Hepatocyte (in vitro differentiated cells): ENCODE results near the gene CD300H. TPM values are rescaled to one million over a fixed set of nuclear protein-coding genes. Genes with fewer than 3 reads are reported as not detected.

Experiments
- DNase-seq: peaks from one replicate; pipeline ENCODE4 v3.0.0-alpha.2; 2016; ENCODE audit warnings: low spot score
- H2AFZ ChIP-seq: fragments of 200-600 bp; sonication (generic); 2 replicates; pipeline ENCODE4 v1.6.0; 2016; ENCODE audit warnings: antibody characterized with exemption, mild to moderate bottlenecking
- H3K27ac ChIP-seq: fragments of 200-600 bp; sonication (generic); 2 replicates; pipeline ENCODE4 v1.5.1; 2016; ENCODE audit warnings: mild to moderate bottlenecking
- H3K27me3 ChIP-seq: fragments of 200-600 bp; sonication (generic); 2 replicates; pipeline ENCODE4 v1.6.1; 2016
- H3K36me3 ChIP-seq: fragments of 200-600 bp; sonication (generic); replicated peaks from 2 replicates; pipeline ENCODE4 v1.5.1; 2016; ENCODE audit warnings: low read depth; ENCODE audit not compliant: insufficient read depth
- H3K4me1 ChIP-seq: fragments of 200-600 bp; sonication (generic); 2 replicates; pipeline ENCODE4 v1.5.1; 2016; ENCODE audit warnings: mild to moderate bottlenecking, moderate library complexity; ENCODE audit not compliant: insufficient read depth
- H3K4me2 ChIP-seq: fragments of 200-600 bp; sonication (generic); 2 replicates; pipeline ENCODE4 v1.6.0; 2016
- H3K4me3 ChIP-seq: fragments of 200-600 bp; sonication (generic); 2 replicates; pipeline ENCODE4 v1.5.1; 2016; ENCODE audit warnings: mild to moderate bottlenecking
- H3K79me2 ChIP-seq: fragments of 200-600 bp; sonication (generic); 2 replicates; pipeline ENCODE4 v1.6.0; 2017; ENCODE audit warnings: mild to moderate bottlenecking
- H3K9me2 ChIP-seq: fragments of 200-600 bp; sonication (generic); replicated peaks from 2 replicates; pipeline ENCODE4 v1.6.0; 2017; ENCODE audit warnings: mild to moderate bottlenecking; ENCODE audit not compliant: insufficient read depth
- H3K9me3 ChIP-seq: fragments of 200-600 bp; sonication (generic); 2 replicates; pipeline ENCODE4 v1.5.1; 2016; ENCODE audit warnings: low read depth, mild to moderate bottlenecking
- H4K20me1 ChIP-seq: fragments of 200-600 bp; sonication (generic); 2 replicates; pipeline ENCODE4 v1.6.0; 2016; ENCODE audit warnings: mild to moderate bottlenecking; ENCODE audit not compliant: insufficient read depth, poor library complexity, severe bottlenecking
- EZH2 ChIP-seq: fragments of 200-600 bp; sonication (generic); IDR thresholded peaks from 2 replicates; pipeline ENCODE4 v1.6.1; 2016; ENCODE audit warnings: antibody characterized with exemption, mild to moderate bottlenecking, borderline replicate concordance
- EZH2phosphoT487 ChIP-seq: fragments of 200-600 bp; sonication (generic); IDR thresholded peaks from one replicate; pipeline ENCODE4 v1.6.1; 2018; ENCODE audit warnings: antibody characterized with exemption, mild to moderate bottlenecking, low read depth, moderate library complexity; ENCODE audit not compliant: unreplicated experiment, severe bottlenecking
- WGBS: methylation state at CpG from one replicate; pipeline ENCODE4 v1.1.6; 2016; ENCODE audit warnings: low lambda C conversion rate; ENCODE audit errors: missing lambda C conversion rate; 5-methylcytosine and 5-hydroxymethylcytosine counted together
- polyA plus RNA-seq: library from polyadenylated mRNA; unstranded; fragments of >200 nt; fragmentation: Nextera tagmentation; extraction: Ambion mirVana; gene quantifications from 2 replicates; pipeline ENCODE4 v1.2.1, GENCODE V29; 2016
- total RNA-seq: library from RNA; depleted of rRNA; stranded (reverse); fragments of >200 nt; gene quantifications from 2 replicates; pipeline ENCODE4 v1.2.3, GENCODE V29; 2014
- TF ChIP-seq, protein P1 (sequence below): fragments of 200-600 bp; sonication (generic); IDR thresholded peaks from 2 replicates; pipeline ENCODE4 v1.5.1; 2016; ENCODE audit warnings: antibody characterized with exemption, mild to moderate bottlenecking; ENCODE audit not compliant: poor library complexity

The CD300H gene
- total RNA-seq (0.67 TPM in 1 of 2 replicates, not detected in the other), polyA plus RNA-seq (0.28 TPM in 1 of 2 replicates, not detected in the other)

DNA sequence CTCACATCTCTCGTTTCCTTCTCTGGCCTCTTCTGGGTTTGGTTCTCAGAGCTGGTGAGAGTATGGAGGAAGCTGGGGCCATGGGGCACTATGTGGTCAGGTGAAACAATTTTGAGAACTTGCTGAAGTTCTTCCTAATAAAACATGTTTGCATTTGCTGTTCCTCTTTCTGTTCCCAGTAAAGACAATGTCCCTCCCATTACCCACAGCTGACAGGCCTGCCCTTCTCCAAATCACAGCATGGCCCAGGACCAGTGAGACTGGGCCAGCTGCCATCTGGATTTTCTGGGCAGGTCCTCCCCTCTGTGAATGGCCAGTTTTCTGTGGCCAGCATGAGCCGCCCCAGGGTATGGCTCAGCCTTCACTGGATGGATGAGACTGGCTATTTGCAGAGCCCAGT is at the start of gene CD300H:
CD300H (minus strand) TSS at position 113 of the 400 bp plus-strand sequence.
- Histone ChIP-seq H3K27ac (no peak within 1 kb of the TSS), H3K4me3 (no peak within 1 kb of the TSS), H3K9me3 (no peaks in the 10 kb centered on the region), H3K27me3 (no peaks in the 10 kb centered on the region), H3K4me1 (no peaks in the 10 kb centered on the region), H4K20me1 (no peaks in the 10 kb centered on the region), H3K36me3 (no peaks in the 10 kb centered on the region), H3K79me2 (no peaks in the 10 kb centered on the region), H3K9me2 (no peaks in the 10 kb centered on the region), H3K4me2 (no peak within 1 kb of the TSS), H2AFZ (no peak within 1 kb of the TSS)
- TF ChIP-seq, protein P1, sequence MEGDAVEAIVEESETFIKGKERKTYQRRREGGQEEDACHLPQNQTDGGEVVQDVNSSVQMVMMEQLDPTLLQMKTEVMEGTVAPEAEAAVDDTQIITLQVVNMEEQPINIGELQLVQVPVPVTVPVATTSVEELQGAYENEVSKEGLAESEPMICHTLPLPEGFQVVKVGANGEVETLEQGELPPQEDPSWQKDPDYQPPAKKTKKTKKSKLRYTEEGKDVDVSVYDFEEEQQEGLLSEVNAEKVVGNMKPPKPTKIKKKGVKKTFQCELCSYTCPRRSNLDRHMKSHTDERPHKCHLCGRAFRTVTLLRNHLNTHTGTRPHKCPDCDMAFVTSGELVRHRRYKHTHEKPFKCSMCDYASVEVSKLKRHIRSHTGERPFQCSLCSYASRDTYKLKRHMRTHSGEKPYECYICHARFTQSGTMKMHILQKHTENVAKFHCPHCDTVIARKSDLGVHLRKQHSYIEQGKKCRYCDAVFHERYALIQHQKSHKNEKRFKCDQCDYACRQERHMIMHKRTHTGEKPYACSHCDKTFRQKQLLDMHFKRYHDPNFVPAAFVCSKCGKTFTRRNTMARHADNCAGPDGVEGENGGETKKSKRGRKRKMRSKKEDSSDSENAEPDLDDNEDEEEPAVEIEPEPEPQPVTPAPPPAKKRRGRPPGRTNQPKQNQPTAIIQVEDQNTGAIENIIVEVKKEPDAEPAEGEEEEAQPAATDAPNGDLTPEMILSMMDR = no peak
- no peak for TF ChIP-seq EZH2phosphoT487
- no peak for TF ChIP-seq EZH2
- DNase-seq = no peak
- 89% methylated on average over 2 of the region's 2 CpGs for whole genome bisulfite sequencing

GRCh38 chr17:74616696-74617095 is 49.4 kb upstream of the CD300H start:
- WGBS = 95% methylated on average over 7 of the region's 7 CpGs
- no peak overlapping the region for H2AFZ ChIP-seq
- H3K4me2 ChIP-seq = no peak overlapping the region
- TF ChIP-seq EZH2 (no peak), EZH2phosphoT487 (no peak)
- DNase-seq = no peak
- no peaks in the 10 kb centered on the region for H3K9me3 ChIP-seq
- no peaks in the 10 kb centered on the region for H3K27me3 ChIP-seq
- H4K20me1 ChIP-seq = no peaks in the 10 kb centered on the region
- H3K36me3 ChIP-seq = no peaks in the 10 kb centered on the region
- no peaks in the 10 kb centered on the region for H3K9me2 ChIP-seq
- no peaks in the 10 kb centered on the region for H3K4me1 ChIP-seq
- H3K4me3 ChIP-seq = no peak overlapping the region
- no peaks in the 10 kb centered on the region for H3K79me2 ChIP-seq
- no peak overlapping the region for H3K27ac ChIP-seq

GRCh38 chr17:74612046-74612445 is 44.7 kb upstream of the CD300H start:
- H3K4me1 ChIP-seq = no peaks in the 10 kb centered on the region
- no peaks in the 10 kb centered on the region for H3K79me2 ChIP-seq
- H3K27ac ChIP-seq = no peak overlapping the region
- H3K4me2 ChIP-seq = no peak overlapping the region
- H4K20me1 ChIP-seq = no peaks in the 10 kb centered on the region
- TF ChIP-seq, protein P1 = no peak
- TF ChIP-seq EZH2 (no peak), EZH2phosphoT487 (no peak)
- DNase-seq = no peak
- H3K27me3 ChIP-seq = peaks cover 7% of the 10 kb centered on the region
- H3K9me2 ChIP-seq = no peaks in the 10 kb centered on the region
- no peaks in the 10 kb centered on the region for H3K36me3 ChIP-seq
- H3K9me3 ChIP-seq = no peaks in the 10 kb centered on the region
- no peak overlapping the region for H2AFZ ChIP-seq
- H3K4me3 ChIP-seq = no peak overlapping the region
- 81% methylated on average over 5 of the region's 6 CpGs for WGBS

DNA sequence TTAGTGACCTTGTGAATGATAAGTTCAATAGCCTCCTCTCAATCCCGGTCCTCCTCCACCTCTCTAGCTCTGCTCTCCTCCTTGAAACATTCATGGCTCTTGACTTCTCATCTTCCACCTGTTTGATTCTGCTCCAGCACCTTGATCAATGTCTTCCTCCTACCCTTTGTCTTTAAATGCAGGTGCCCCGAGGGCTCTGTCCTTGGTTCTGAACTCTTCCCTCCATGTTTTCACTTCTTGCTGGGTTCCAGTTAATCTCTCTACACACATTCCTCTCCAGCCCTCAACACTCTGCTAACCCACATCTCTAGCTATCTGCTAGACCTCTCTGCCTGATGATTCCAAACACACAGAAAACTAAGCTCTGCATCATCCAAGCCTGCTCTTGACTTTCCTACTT is 42.8 kb upstream of the CD300H start:
- Histone ChIP-seq H2AFZ (no peak overlapping the region), H3K36me3 (no peaks in the 10 kb centered on the region), H3K4me2 (no peak overlapping the region), H3K4me3 (no peak overlapping the region), H3K9me3 (no peaks in the 10 kb centered on the region), H3K4me1 (peaks cover 2% of the 10 kb centered on the region), H3K9me2 (no peaks in the 10 kb centered on the region), H3K27ac (no peak overlapping the region), H3K27me3 (peaks cover 7% of the 10 kb centered on the region), H3K79me2 (no peaks in the 10 kb centered on the region), H4K20me1 (no peaks in the 10 kb centered on the region)
- WGBS = 38% methylated on average over 2 of the region's 2 CpGs
- TF ChIP-seq, protein P1 = no peak
- TF ChIP-seq EZH2phosphoT487 = no peak
- TF ChIP-seq EZH2 = no peak
- DNase-seq = peak; percentile 27
